HFF-Myc (cell line): ENCODE data around the gene HOXB1.

ENCODE experiments used
- DNase-seq: peaks from one replicate; pipeline ENCODE4 v3.0.0-alpha.2; 2011; ENCODE audit warnings: low read depth; ENCODE audit errors: extremely low read depth
- H3K4me3 ChIP-seq: replicated peaks from 2 replicates; pipeline ENCODE4 v1.5.1; 2011; ENCODE audit warnings: low read depth, mild to moderate bottlenecking, control low read depth, low read length
- TF ChIP-seq, protein P1 (sequence below): IDR thresholded peaks from 2 replicates; pipeline ENCODE4 v1.5.1; 2012; ENCODE audit warnings: mild to moderate bottlenecking, low read depth, low read length, control low read depth; ENCODE audit errors: missing control alignments

HOXB1 gene

DNA sequence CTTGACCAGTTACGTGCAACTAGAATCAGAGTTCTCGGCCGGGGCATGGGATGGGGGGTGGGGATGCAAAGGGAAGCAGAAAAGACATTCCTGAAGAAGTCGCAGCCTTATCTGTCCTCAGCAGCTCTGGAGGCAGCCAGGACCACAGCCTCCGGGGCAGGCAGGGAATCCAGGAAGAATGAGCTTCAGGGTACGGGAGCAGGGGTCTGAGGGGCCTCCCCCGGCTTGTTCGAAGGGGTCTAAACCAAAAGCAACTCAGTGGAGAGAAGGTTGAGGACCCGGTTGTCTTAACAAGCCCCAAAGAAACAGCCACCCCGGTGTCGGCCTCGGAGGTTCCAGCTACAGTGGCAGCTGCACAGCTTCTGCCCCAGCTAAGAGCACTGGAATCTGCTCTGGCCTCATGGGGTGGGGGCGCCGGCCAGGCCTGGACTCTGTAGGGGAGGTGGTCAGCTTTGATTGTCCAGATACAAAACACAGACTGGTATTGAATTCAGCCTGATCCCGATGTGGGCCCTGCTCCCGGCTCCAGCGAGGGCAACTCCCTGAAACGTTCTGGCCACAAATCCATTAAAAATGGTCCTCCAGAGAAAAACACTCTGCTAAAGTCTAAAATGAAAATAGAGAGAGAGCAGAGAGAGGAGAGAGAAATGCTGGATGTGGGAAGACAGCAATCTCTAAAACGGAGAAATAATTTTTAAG, 39.7 kb upstream of the HOXB1 start:
- H3K4me3 ChIP-seq = no peak overlapping the region
- no peak for DNase-seq
- TF ChIP-seq, protein P1, sequence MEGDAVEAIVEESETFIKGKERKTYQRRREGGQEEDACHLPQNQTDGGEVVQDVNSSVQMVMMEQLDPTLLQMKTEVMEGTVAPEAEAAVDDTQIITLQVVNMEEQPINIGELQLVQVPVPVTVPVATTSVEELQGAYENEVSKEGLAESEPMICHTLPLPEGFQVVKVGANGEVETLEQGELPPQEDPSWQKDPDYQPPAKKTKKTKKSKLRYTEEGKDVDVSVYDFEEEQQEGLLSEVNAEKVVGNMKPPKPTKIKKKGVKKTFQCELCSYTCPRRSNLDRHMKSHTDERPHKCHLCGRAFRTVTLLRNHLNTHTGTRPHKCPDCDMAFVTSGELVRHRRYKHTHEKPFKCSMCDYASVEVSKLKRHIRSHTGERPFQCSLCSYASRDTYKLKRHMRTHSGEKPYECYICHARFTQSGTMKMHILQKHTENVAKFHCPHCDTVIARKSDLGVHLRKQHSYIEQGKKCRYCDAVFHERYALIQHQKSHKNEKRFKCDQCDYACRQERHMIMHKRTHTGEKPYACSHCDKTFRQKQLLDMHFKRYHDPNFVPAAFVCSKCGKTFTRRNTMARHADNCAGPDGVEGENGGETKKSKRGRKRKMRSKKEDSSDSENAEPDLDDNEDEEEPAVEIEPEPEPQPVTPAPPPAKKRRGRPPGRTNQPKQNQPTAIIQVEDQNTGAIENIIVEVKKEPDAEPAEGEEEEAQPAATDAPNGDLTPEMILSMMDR = no peak

DNA sequence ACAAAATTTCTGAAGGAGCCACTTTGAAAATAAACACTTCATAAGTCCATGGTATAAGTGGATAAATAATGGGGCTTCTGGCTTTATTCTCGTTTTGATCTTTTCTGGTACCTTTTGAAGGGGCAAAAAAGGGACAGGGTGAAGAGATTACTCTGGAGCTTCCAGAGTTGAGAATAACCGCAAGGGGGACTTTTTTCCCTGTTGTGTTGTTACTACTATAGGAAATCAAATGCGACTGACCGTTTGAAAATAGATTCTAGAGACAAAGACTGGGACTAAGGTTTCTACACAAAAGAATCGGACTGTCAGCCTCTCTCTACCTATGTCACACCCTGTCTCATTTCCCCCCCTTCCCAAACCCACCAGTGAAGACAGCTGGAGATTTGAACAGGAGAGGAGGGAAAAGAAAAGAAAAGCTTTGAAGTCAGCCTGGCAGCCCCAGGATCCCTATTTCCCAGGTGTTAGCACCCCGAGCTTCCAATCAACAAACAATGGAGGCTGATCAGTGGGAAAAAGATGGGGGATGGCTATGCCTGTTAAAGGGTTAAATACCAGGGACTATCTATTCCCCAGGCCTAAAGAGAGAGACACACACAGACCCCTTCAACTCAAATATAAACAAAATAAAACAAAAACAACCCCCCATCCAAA, 39.0 kb upstream of the HOXB1 start:
- no peak overlapping the region for H3K4me3 ChIP-seq
- TF ChIP-seq, protein P1 = no peak
- DNase-seq = no peak

DNA sequence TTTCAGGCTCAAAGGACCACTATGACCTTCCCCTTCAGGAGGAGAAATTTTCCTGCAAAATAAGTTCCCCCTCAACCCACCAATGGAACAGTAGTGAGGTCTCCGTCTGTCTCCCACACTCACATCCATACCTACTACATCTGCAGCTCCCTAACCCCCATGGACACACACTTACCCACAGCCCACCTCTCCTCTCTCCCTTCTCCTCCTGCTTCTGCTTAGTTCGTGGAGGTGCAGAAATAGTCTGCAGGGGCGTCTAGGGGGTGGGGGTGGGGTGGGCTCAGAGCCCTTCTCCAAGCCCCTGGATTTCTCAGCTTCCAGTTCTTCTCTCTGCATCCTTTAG, 38.4 kb upstream of the HOXB1 start:
- TF ChIP-seq, protein P1 = no peak
- no peak overlapping the region for H3K4me3 ChIP-seq
- no peak for DNase-seq

DNA sequence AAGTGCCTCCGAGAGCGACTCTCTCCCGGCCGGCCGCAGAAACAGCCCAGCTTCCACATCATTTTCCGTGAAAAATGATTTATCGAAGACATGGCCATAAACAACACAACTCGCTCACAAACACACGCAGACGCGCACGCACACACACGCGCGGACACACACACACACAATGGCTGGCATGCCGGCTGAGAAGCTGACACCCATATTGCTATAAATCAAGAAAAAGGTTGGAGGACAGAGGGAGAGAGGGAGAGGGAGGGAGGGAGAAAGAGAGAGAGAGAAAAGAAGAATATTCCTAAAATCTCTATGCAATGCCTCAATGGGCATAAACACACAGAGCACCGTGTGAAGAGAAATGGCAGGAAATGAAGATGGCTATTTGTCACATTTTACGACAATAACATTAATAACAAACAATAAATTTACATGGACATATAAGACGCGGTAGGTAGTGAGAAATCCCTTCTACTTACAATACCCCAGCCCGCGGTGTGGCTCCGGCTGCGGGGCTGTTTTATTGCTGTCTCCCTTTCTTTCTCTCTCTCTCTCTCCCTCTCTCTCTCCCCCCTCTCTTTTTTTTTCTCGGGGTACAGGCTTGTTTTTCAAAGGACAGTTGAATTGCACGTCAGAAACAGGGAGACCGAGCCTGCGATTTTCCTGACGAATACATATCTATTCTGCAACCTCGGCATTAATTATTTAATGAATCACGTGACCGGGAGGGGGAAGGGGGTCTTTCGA, 37.9 kb upstream of the HOXB1 start:
- no peak overlapping the region for H3K4me3 ChIP-seq
- DNase-seq = no peak
- TF ChIP-seq, protein P1 = no peak

DNA sequence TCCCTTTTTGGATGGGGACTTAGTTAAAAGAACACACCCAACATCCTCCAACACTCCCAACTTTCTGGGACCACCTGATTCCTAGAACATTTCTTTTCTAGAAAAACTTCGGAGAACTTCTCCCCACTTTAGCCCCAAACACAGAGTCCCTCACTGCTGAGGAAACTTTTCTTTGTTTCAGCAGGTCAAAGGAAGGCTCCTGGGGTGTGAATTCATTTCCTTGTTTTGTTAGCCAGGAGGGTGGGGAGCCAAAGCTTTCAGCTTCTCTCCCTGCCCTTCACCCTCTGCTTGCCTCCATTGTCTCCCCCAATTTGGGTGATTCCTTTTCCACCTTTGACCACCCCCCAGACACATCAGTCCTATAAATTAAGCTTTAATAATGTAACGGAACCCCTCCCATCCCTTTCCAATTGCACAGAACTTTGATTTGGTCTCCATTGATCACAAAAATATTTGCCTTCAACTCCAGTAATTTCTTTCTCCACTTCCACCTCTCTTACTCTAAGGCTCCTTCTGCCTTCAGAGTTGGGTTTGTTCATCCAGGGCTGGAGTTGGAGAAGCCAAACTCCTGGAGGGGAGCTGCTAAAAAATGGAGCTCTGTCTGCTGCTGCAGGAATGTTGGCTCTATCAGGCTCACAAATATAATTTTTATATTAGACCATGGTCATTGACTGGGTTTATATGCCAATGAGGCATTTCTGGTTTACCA, 37.0 kb upstream of the HOXB1 start:
- DNase-seq = no peak
- no peak overlapping the region for H3K4me3 ChIP-seq
- TF ChIP-seq, protein P1 = no peak

DNA sequence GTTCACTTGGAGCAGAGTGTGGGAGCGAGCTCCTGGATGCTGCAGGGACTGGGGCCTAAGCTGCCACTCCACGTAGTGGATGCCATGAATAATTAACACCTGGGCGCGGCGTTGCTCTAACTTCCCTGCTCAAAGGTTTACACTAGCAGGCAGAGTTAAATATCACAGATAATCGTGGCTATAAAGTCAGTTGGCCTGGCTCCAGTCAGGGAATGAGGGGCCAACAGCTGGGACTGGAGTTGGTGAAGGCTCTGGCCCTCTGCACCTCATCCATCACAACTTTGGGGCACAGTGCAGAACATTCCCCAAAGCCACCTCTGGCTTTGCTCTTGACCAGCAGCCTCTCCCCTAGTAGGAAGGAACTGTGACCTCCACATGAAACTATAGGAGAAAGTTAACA, 36.4 kb upstream of the HOXB1 start:
- no peak overlapping the region for H3K4me3 ChIP-seq
- TF ChIP-seq, protein P1 = no peak
- no peak for DNase-seq
